Suppressor macrophage treated with lipopolysaccharide for 4 hours (primary cell): Measurements from ENCODE around the gene RXRB.

ENCODE experiments used
- DNase-seq: peaks from one replicate; pipeline ENCODE4 v3.0.0-alpha.2; 2020

Gene RXRB

GRCh38 chr6:33195304-33196165 is 4.9 kb downstream of the RXRB start:
- DNase-seq: no peak

GRCh38 chr6:33194431-33194979 is 6.0 kb downstream of the RXRB start:
- DNase-seq: no peak

DNA sequence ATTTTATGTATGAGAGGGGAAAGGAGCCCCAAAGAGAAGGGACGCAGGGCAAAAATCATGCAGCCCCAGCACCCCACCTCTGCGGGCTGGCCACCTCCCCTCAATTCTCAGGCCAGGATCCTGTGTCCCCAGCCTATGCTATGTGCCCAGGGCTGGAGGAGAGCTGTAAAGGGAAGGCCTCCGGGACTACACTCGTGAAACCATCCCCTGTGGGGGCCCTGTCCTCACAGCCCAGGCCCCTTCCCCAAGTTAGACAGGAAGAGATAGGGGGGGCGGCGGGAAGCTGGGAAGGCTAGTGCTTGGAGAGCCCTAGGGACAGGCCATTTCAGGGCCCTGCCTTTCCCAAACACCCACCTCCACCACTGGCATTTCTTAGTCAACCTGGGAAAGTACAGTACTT is 6.8 kb downstream of the RXRB start:
- no peak for DNase-seq

- no peak for DNase-seq
Observed at GRCh38 chr6:33192671-33193602, 7.5 kb downstream of the RXRB start.

- DNase-seq: no peak
Observed at GRCh38 chr6:33192105-33192646, 8.3 kb downstream of the RXRB start, which contains the start of gene COL11A2. Gene COL11A2, minus strand, starts transcription at chr6:33192467. Its CDS starts 227 bp downstream, at chr6:33192240.

DNA sequence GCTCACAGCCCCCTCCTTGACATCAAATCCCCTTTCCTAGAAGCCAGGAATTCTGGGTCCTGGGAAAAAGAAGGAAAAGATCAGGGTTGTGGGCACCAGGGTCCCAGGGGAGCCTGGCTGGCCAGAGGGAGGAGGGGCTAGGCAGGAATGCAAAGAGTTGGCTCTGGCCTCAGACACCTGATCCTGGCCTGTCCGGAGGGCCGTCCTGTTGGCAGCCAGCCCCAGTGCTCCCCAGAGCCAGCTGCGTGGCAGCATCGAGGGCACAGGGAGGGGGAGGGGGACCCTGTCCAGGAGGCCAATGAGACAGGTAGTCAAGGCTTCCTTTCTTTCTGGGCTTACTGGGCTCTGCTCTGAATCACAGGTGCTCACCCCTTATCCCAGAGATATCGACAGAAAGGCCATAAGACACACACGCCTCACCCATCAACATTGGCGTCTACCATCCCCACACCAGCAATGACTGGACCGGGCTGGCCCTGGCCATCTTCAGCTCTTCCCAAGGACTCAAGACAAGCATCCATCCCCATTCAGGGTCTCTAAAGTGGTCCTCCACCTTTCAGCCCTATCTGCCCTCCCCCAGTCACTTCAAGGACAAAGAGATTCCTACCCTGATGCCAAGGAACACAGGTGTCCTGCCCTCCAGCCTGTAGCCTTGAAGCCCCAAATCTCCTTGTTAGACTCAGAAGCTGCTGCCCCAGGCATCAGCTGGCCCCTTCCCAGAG is 8.9 kb downstream of the RXRB start:
- no peak for DNase-seq

DNA sequence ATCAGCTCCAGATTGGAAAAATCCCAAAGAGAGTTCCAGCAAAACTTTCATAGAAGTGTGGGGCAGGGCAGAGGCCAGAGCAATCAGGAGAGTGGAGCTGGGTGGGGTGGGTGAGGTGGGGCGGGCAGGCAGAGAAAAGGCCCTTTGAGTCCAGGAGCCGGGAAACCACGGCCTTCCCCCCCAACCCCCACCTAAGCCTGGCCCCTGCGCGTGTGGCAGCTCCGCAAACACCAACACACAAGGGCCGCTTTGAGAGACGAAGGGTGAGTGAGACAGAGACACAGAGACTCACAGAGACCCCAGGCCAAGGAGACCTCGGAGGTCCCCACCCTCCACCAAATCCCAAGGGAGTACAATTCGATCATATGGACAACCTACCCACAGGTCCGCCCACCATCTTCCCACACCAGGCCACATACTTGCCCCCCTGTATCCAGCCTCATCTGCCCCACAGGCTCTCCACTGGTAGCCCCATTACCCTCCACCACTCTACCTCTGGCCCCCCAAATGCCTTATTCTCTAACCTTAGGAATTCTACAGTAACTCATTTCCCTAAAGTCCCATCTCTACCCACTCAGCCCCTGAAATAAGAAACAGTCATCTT is 9.9 kb downstream of the RXRB start:
- DNase-seq: no peak

- no peak for DNase-seq
Observed at GRCh38 chr6:33189625-33190448, 10.6 kb downstream of the RXRB start.

GRCh38 chr6:33189164-33189563 is 11.3 kb downstream of the RXRB start:
- DNase-seq: no peak

DNA sequence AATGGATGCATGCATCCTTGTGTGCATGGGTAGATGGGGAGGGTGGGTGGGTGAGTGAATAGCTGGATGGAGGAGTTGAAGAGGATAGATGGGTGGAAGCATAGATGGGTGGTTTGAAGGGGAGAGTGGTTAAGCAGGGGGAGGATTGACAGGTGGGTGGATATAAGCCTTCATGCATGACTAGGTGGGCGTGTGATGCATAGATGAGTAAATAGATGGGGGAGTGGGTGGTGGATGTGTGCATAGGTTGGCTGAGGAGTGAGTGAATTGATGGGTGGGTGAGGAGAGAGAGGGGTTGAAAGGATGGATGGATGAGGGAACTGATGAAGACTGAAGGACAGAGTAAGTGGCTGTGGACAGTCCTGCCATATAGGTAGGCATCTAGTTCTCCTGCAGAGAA is 12.7 kb downstream of the RXRB start:
- DNase-seq: no peak

DNA sequence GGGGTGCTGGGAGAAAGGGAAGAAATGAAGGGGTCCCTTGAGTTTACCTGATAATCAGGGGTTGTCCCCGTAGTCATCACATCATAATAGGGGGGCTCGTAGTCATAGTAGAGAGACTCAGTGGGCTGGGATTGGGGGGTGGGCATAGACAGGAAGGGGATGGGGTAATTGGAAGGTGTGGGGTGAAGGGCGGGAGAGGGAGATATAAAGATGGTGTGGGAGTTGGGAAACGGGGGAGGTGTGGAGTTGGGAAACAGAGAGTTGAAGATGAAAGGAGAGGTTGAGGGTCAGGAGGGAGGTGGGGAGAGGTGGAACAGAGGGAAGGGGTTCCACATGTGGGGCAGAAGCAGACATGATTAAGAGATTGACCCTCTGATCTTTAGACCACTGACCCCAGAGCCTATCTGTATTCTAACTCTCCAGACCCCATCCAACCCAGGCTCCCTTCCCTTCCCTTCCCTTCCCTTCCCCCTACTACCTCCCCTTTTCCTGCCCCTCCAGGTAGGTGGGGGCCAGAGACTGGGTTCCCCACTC is 14.7 kb downstream of the RXRB start:
- DNase-seq: no peak

DNA sequence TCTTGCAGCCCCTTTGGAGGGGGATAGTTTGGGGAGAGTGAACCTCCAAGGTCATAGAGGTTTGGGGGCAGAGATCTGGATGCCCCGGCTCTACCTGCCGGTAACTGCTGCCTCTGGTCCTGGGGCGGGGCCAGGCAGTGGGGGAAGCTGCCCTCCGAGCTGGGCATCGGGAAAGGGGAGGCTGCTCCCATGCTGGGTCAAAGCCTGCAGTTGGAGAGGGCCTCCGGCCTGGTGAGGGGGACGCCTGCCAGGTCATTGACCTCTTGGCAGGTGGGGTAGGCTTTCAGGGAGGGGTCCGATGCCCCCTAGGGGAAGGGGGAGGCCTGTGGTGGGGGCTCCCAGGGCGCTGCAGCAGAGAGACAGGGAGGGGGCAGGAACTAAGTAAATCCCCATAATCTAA is 15.3 kb downstream of the RXRB start:
- DNase-seq: no peak

DNA sequence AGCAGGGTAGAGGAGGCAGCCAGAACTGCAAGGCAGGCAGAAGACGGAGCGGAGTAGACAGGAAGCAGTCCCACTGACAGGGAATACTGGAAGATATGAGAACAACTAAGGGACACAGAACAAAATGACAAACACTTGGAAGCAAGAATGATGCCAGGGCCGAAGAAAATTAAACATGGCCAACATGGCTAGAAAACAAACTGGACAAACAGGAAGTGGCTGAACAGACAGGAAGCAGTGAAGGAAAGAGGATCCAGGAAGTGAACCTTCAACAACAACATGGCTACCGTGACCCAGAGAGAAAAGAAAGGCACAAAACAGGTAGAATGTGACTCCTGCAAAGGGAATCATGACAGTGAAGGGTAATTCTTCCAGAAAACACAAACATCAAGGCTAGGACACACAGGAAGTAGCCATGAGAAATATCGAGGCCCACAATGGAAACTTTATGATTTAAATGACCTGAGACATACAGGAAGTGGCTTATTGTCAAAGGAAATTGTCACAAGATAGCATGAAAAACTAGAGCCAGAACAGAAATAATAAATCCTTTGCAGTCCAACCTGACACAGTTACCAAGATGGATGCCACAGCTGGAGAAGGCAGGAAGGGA is 17.3 kb downstream of the RXRB start:
- no peak for DNase-seq

DNA sequence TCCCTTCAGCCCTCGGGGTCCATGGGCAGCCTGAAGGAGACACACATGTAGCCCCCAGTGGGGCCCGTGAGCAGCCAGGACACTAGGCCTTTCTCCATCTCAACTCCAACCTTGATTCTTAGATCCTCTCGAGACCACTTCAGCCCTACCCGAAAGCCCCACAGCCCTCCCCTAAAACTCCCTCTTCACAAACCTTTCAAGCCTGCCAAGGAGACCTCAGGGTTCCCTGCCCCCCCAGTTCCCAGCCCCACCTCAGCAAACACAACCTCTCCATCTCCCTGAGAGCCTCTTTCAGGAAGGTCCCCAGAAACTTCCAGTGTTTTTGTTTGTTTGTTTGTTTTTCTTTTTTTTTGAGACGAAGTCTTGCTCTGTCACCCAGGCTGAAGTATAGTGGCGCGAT is 19.3 kb downstream of the RXRB start:
- no peak for DNase-seq

- no peak for DNase-seq
Observed at GRCh38 chr6:33178755-33179475, 21.6 kb downstream of the RXRB start.

DNA sequence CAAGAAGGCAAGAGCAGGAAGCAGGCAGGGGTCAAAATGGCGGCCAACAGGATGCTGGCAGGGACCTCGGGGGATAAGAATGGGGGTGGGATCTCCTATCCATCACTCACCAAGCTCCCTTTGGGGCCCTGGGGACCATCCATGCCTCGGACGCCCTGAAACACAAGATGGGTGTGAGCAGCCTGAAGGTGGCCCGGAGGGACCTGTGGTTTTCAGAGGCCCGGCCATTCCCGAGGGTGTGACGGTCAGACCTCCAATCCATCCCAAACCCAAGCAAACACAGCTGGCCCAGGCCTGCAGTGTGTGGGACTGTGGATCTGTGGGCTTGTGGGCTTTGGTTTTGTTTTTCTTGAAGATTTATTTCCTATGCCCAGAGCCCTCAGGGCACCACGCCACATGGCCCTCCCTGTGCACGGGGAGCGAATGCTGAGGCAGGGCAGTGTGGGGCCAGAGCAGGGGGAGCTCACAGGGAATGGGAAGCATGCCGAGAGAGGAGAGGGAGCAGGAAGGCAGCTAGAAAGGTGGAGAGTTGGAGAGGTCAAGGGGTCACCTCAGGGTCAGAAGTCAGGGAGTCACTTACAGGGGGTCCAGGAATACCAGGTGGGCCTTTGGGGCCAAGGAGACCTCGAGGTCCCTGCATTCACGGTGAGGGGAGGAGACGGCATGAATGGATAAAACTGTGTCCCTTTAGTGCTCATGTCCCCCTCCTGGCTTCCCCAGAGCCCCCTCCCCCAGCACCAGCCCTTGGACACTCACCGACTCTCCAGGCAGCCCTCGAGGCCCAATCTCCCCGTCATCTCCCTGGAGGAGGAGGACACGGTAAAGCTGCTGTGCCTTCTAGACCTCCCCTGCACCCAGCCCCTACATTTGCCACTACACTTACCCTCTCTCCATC is 22.7 kb downstream of the RXRB start:
- DNase-seq: no peak

GRCh38 chr6:33176906-33177305 is 23.6 kb downstream of the RXRB start:
- no peak for DNase-seq

DNA sequence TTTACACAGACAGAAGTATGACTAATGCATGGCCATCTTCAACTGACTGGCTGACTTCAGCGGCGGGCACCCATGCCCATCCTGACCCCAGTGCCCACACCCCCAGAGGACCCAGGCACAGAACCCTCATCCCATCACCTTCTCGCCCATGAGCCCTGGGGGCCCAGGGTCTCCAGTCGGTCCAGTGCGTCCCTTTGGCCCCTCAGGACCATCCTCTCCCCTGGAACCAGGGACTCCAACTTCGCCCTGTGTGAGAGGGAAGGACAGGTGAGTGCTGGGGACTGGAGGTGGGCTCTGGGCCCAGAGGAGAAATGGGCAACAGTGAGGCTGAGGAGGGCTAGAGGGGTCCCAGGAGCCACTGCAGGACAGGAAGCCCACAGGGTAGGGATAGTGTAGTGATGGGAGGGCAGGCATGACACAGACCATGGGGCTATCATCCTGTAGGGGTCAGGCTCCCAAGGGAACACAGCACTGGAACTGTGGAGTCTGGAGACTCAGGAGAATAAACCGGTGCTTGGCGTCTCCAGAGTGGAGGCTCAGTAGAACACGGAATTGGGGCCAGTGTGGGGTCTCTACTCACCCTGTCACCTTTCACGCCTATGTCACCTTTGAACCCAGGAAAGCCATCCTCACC is 24.9 kb downstream of the RXRB start:
- no peak for DNase-seq
